ENCODE measurements around the gene LGALS3.

- TF ChIP-seq, protein P1, sequence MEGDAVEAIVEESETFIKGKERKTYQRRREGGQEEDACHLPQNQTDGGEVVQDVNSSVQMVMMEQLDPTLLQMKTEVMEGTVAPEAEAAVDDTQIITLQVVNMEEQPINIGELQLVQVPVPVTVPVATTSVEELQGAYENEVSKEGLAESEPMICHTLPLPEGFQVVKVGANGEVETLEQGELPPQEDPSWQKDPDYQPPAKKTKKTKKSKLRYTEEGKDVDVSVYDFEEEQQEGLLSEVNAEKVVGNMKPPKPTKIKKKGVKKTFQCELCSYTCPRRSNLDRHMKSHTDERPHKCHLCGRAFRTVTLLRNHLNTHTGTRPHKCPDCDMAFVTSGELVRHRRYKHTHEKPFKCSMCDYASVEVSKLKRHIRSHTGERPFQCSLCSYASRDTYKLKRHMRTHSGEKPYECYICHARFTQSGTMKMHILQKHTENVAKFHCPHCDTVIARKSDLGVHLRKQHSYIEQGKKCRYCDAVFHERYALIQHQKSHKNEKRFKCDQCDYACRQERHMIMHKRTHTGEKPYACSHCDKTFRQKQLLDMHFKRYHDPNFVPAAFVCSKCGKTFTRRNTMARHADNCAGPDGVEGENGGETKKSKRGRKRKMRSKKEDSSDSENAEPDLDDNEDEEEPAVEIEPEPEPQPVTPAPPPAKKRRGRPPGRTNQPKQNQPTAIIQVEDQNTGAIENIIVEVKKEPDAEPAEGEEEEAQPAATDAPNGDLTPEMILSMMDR (IDR thresholded peaks at IDR 0.05): no peak
- TF ChIP-seq CBX2 (IDR thresholded peaks at IDR 0.05; ENCODE audit: borderline replicate concordance, low read depth) (no peak), POLR2A (IDR thresholded peaks at IDR 0.05; ENCODE audit: low read length) (no peak), ESRRA (IDR thresholded peaks at IDR 0.05; ENCODE audit: borderline replicate concordance, low read length) (no peak), MYC (IDR thresholded peaks at IDR 0.05; ENCODE audit: borderline replicate concordance, low read length) (no peak), PHF8 (IDR thresholded peaks at IDR 0.05; ENCODE audit: borderline replicate concordance, low read depth) (no peak), EP300 (IDR thresholded peaks at IDR 0.05) (no peak), ZC3H11A (IDR thresholded peaks at IDR 0.05) (no peak), KDM5A (IDR thresholded peaks at IDR 0.05) (no peak), CHD2 (IDR thresholded peaks at IDR 0.05; ENCODE audit: low read length, partially characterized antibody) (no peak), CEBPB (IDR thresholded peaks at IDR 0.05) (no peak), HOXA7 (CRISPR knock-in tag; IDR thresholded peaks at IDR 0.05) (no peak)
- TF ChIP-seq, protein P2, sequence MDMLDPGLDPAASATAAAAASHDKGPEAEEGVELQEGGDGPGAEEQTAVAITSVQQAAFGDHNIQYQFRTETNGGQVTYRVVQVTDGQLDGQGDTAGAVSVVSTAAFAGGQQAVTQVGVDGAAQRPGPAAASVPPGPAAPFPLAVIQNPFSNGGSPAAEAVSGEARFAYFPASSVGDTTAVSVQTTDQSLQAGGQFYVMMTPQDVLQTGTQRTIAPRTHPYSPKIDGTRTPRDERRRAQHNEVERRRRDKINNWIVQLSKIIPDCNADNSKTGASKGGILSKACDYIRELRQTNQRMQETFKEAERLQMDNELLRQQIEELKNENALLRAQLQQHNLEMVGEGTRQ (IDR thresholded peaks at IDR 0.05): no peak
- TF ChIP-seq, protein P3, sequence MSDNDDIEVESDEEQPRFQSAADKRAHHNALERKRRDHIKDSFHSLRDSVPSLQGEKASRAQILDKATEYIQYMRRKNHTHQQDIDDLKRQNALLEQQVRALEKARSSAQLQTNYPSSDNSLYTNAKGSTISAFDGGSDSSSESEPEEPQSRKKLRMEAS (IDR thresholded peaks at IDR 0.05): no peak
These were observed 42.1 kb upstream of the LGALS3 start for GRCh38 chr14:55086938-55087337.
